Neutrophil (primary cell): Measurements from ENCODE around the gene BOLA1.
"Not testable (repeated sequence)": the region's sequence is repeated elsewhere in the genome, so short reads cannot be mapped to it uniquely, and the experiment has no call there.

Experiments
- H3K27ac ChIP-seq: fragments of 200-600 bp; sonication (generic); 2 replicates; pipeline ENCODE4 v1.5.1; 2016; ENCODE audit warnings: mild to moderate bottlenecking, moderate library complexity
- H3K27me3 ChIP-seq: fragments of 200-600 bp; sonication (generic); 2 replicates; pipeline ENCODE4 v1.6.0; 2016; ENCODE audit warnings: mild to moderate bottlenecking
- H3K36me3 ChIP-seq: fragments of 200-600 bp; sonication (generic); 2 replicates; pipeline ENCODE4 v1.5.1; 2017
- H3K4me1 ChIP-seq, 2 experiments: fragments of 200-600 bp in 1 of 2; sonication (generic) in 1 of 2; 1 replicate in 1 of 2; 2 replicates in 1 of 2; pipeline versions ENCODE4 v1.5.1 to v1.6.1; 2013 to 2016; ENCODE audit warnings: low read depth in 1 of 2, low read length in 1 of 2, mild to moderate bottlenecking in 1 of 2, moderate library complexity in 1 of 2; ENCODE audit not compliant: control insufficient read depth in 1 of 2, insufficient read depth in 1 of 2
- H3K4me3 ChIP-seq, 2 experiments: fragments of 200-600 bp in 1 of 2; sonication (generic) in 1 of 2; 1 replicate in 1 of 2; 2 replicates in 1 of 2; pipeline ENCODE4 v1.5.1; 2013 to 2016; ENCODE audit warnings: low read depth in 1 of 2, low read length in 1 of 2, mild to moderate bottlenecking in 1 of 2, moderate library complexity in 1 of 2
- H3K9me3 ChIP-seq: fragments of 200-600 bp; sonication (generic); 2 replicates; pipeline ENCODE4 v1.5.1; 2016
- TF ChIP-seq, protein P1 (sequence below): fragments of 200-600 bp; sonication (generic); IDR thresholded peaks from 2 replicates; pipeline ENCODE4 v1.5.1; 2016; ENCODE audit warnings: antibody characterized with exemption

The BOLA1 gene, protein sequence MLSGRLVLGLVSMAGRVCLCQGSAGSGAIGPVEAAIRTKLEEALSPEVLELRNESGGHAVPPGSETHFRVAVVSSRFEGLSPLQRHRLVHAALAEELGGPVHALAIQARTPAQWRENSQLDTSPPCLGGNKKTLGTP

DNA sequence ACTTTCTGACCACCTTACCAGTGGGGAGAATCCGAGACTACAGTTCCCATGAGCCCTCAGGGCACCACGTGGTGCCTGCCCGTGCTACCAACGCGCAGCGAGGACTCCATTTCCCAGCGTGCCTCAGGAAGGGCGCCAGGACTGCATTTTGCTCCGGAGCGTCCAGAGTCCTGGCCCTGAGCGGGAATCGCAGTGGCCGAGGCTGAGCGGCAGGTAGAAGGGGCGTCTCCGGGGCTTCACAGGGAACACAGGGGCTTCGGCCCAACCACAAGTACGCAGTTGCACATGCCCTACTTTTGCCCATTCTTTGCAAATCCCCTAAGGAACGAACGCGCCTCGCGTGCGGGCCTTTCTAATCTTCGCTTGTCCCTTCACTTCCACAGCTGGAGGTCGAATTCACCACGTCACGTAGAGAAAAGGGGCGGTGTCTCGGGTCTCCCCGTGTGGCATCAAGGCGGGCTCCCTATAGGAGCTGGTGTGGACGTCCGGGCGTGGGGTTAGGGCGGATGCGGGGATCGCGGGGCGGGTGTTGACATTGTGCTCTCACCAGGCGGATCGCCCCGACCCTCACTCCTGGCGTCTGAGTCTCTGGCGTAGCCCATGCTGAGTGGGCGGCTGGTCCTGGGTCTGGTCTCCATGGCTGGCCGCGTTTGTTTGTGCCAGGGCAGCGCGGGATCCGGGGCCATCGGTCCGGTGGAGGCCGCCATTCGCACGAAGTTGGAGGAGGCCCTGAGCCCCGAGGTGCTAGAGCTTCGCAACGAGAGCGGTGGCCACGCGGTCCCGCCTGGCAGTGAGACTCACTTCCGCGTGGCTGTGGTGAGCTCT, at the start of gene BOLA1:
Gene BOLA1 (plus strand): TSS at position 109 of the 825 bp plus-strand sequence. CDS start 492 bp downstream, at position 601.
- Histone ChIP-seq H3K4me1 (peaks cover 8 to 15% of the 10 kb centered on the region in 2 experiments), H3K9me3 (no peaks in the 10 kb centered on the region), H3K36me3 (peaks cover 2% of the 10 kb centered on the region), H3K27me3 (no peaks in the 10 kb centered on the region), H3K27ac (peak within 1 kb of the TSS; percentile 71), H3K4me3 (peak within 1 kb of the TSS; percentile 68 to 94)
- TF ChIP-seq, protein P1, sequence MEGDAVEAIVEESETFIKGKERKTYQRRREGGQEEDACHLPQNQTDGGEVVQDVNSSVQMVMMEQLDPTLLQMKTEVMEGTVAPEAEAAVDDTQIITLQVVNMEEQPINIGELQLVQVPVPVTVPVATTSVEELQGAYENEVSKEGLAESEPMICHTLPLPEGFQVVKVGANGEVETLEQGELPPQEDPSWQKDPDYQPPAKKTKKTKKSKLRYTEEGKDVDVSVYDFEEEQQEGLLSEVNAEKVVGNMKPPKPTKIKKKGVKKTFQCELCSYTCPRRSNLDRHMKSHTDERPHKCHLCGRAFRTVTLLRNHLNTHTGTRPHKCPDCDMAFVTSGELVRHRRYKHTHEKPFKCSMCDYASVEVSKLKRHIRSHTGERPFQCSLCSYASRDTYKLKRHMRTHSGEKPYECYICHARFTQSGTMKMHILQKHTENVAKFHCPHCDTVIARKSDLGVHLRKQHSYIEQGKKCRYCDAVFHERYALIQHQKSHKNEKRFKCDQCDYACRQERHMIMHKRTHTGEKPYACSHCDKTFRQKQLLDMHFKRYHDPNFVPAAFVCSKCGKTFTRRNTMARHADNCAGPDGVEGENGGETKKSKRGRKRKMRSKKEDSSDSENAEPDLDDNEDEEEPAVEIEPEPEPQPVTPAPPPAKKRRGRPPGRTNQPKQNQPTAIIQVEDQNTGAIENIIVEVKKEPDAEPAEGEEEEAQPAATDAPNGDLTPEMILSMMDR: no peak

DNA sequence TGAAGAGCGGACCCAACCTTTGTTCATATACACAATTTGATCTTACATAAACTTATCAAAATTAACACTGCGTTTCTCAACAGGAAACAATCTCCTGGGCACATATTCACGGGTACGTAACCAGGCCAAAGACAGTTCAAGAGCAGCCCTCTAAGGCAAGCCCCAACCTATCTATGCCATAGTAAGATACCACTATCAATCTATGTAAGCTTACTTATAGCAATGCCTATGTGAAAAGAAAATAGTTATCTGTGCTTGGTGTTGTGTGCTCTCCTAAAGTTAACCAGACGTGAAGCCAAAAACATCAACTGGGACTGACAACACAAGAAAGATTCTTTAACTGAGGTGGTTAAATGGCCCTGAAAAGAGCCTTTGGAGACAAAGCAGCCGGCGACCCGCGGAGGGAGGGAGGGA, 49.4 kb upstream of the BOLA1 start:
- no peaks in the 10 kb centered on the region for H3K9me3 ChIP-seq
- peaks cover 25% of the 10 kb centered on the region for H3K36me3 ChIP-seq
- TF ChIP-seq, protein P1: no peak
- H3K4me1 ChIP-seq: peaks cover 51% of the 10 kb centered on the region in 2 experiments
- no peaks in the 10 kb centered on the region for H3K27me3 ChIP-seq
- H3K27ac ChIP-seq: peak overlapping the region; percentile 92
- H3K4me3 ChIP-seq: peak overlapping the region; percentile 78 to 96

DNA sequence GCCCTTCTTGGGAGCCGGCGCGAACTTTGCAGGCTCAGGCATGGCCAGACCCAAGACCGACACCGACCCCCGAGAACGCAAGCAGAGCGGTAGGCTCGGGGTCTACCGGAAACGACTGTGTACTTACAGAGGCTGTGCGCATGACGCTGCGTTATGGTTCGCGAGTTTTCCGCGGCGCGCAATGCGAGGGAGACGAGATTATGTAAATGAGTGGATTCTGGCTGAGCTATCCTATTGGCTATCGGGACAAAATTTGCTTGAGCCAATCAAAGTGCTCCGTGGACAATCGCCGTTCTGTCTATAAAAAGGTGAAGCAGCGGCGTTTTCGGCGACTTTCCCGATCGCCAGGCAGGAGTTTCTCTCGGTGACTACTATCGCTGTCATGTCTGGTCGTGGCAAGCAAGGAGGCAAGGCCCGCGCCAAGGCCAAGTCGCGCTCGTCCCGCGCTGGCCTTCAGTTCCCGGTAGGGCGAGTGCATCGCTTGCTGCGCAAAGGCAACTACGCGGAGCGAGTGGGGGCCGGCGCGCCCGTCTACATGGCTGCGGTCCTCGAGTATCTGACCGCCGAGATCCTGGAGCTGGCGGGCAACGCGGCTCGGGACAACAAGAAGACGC, 48.5 kb upstream of the BOLA1 start:
- H3K4me3 ChIP-seq, H3K9me3 ChIP-seq, H3K27ac ChIP-seq, H3K27me3 ChIP-seq: not testable (repeated sequence)
- H3K36me3 ChIP-seq: peaks cover 18% of the 10 kb centered on the region
- H3K4me1 ChIP-seq: peaks cover 42% of the 10 kb centered on the region in 2 experiments

DNA sequence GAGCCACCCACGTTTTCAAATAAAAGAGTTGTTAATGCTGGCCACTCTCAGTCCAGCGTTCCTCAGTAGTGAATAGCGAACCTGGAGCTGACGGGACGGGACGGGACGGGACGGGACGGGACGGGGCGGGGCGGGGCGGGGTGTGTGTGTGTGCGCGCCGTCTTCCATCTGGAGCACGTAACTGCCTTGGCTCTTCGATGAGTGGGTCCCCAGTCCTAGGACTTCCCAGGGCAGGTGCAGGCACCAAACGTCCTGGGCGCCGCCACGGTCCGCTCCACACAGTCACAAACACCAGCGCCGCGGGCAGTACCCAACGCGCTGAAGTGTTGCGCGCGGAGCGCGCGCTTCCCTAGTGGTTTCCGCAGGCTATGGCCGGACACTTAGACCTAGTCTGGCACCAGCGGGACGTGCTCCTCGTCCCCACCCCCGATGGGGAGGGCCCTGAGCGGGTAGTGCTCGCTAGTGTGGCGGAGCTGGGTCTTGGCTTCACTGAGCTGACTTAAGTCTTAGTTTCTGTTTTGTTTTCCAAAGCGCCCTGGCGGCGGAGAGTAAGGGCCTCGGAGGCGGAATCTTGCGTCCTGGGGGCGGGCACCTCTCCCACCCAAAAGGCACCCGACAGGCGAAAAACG, 47.7 kb upstream of the BOLA1 start:
- H3K4me3 ChIP-seq, H3K9me3 ChIP-seq, H3K27ac ChIP-seq, H3K27me3 ChIP-seq: not testable (repeated sequence)
- peaks cover 34% of the 10 kb centered on the region in 2 experiments for H3K4me1 ChIP-seq
- H3K36me3 ChIP-seq: peaks cover 10% of the 10 kb centered on the region

DNA sequence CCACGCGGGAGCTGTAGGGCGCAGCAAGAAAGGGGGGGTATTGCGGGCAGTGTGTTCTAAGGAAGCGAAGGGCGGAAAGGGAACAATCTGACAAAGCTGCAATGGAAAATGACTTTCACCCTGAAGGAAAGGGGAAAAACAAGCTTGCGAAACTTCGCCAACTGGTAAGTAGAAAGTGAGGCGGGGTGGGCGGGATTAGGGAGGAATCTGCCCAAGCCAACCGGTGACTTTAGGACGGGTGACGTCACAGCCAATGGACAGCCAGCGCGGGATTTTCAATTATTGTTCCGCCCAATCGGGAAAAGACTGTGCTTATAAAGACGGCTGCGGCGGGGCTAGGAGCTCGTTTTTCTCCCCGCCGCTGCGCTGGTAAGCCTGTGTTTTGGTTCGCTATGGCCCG, 47.1 kb upstream of the BOLA1 start:
- not testable (repeated sequence) for H3K36me3 ChIP-seq, H3K9me3 ChIP-seq, H3K27me3 ChIP-seq, H3K27ac ChIP-seq, H3K4me3 ChIP-seq
- peaks cover 28% of the 10 kb centered on the region in 2 experiments for H3K4me1 ChIP-seq

DNA sequence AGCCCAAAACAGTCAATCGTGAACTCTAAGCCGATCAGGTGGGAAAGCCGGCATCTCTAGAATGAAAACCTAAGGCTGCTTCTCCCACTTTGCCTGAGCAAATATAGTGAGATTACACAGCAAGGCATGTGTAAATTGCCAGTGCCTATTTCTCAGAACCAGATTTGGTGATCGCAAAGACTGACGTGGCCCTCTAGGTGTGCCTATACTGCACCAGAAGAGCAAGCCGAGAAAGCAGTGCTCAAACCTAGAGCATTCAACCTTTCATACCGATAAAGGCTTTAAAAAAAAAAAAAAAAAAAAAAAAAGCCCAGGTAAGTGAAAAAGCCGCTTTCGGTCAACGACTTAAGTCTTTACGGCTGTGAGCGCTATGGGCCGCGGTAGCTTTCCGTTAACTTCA, 39.1 kb upstream of the BOLA1 start:
- H3K27ac ChIP-seq, H3K4me3 ChIP-seq, H3K4me1 ChIP-seq, H3K9me3 ChIP-seq, H3K36me3 ChIP-seq, H3K27me3 ChIP-seq: not testable (repeated sequence)

DNA sequence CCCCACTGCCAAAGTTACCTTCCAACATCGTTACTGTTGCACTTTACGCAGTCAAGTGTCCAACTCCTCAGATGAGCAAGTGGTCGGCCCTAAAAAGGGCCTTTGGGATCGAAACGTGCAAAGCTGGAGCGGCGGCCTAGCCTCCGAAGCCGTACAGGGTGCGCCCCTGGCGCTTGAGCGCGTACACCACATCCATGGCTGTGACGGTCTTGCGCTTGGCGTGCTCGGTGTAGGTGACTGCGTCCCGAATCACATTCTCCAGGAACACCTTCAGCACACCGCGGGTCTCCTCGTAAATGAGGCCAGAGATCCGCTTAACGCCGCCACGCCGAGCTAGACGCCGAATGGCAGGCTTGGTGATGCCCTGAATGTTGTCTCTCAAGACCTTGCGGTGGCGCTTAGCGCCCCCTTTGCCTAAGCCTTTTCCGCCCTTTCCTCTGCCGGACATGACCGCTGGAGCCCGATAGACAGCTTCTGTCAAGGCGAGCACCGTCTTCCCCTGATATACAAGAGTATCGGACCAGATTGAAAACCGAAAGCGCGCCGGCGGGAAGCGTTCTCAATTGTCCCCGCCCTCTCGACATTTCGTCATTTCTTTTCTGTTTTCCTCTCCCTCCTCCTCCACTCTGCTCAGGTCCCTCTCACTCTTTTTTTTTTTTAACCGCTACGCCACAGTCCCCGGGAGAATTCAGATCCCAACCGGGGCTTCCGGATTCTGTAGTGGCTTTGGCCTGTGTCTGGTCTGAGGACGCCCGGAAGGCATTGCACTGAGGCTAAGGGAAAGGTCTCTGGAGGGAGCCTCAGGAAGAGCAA, 38.5 kb upstream of the BOLA1 start:
- not testable (repeated sequence) for H3K4me1 ChIP-seq, H3K27me3 ChIP-seq, H3K9me3 ChIP-seq, H3K36me3 ChIP-seq, H3K27ac ChIP-seq, H3K4me3 ChIP-seq

DNA sequence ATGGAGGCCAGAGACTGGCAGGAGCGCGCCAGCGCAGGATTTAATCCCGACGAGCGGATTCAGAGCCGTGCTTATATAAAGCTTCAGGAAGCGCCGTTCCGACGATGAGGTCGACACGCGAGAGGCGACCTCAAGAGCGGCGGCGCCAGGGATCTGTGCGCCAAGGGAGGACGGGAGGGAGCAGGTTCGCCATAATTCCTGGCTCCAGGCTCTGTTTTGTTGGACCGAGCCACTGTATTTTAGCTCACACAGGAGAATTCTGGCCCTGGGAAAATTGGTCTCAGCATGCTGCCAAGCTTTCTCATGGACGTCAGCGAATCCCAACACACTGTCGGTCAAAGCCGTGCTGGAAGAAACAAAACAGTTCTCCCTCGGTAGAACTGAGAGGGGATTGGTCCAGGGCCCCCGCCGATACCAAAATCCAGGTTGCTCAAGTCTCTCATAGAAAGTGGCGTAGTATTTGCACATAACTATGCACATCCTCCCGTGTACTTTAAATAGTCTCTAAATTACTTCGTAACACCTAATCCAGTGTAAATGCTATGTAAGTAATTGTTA, 37.8 kb upstream of the BOLA1 start:
- not testable (repeated sequence) for H3K9me3 ChIP-seq, H3K36me3 ChIP-seq, H3K27ac ChIP-seq, H3K4me3 ChIP-seq, H3K27me3 ChIP-seq, H3K4me1 ChIP-seq

DNA sequence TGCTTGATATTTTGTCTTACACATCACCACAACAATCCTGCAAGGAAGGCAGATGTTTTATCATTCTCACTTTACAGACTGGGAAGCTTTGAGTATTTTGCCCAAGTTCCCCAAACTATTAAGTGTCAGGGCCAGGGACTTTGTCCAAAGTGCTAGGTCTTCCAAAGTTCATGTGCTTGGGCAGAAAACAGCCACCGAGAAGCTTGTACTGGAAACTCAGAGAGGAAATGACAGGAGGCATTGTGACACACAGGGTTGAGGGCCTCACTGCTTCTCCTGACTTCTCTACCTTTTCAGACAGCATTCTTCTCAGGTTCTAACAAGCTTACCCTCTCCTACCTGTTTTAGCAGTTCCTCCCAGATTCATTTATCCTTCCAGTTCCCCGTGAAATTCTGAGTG, 32.5 kb upstream of the BOLA1 start:
- not testable (repeated sequence) for H3K4me1 ChIP-seq, H3K27me3 ChIP-seq, H3K36me3 ChIP-seq, H3K27ac ChIP-seq, H3K4me3 ChIP-seq, H3K9me3 ChIP-seq

DNA sequence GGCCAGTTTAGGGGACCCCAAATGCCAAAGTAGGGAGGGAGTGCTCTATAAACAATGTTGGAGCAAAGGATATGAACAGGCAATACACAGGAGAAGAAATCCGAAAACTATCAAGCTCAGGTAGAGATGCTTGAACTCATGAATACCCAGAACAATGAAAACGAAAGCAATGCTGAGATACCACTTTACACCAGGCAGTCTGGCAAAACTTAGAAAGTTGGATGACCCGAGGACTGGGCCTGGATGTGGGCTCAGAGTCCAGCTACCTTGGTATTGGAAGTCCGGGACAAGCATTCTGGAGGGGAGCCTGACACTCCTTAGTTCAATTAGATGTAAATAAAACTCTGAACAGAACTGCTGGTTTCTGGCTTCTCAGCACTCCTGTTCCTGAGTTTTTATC, 26.3 kb upstream of the BOLA1 start:
- H3K36me3 ChIP-seq, H3K4me1 ChIP-seq, H3K4me3 ChIP-seq, H3K9me3 ChIP-seq, H3K27me3 ChIP-seq, H3K27ac ChIP-seq: not testable (repeated sequence)
